Ecto neural progenitor cell (in vitro differentiated cells): Measurements from ENCODE around the gene BPIFB2.
A peak's percentile ranks its signal among the peaks of the same experiment; 100 is the strongest.
"Not testable (repeated sequence)": the region's sequence is repeated elsewhere in the genome, so short reads cannot be mapped to it uniquely, and the experiment has no call there.

ENCODE experiments used
- DNase-seq: peaks from one replicate; pipeline ENCODE4 v3.0.0-alpha.2; 2018; ENCODE audit warnings: low spot score

BPIFB2 gene

GRCh38 chr20:32970115-32970972 lies 37.2 kb upstream of the BPIFB2 start:
- DNase-seq, result peak; percentile 39

DNA sequence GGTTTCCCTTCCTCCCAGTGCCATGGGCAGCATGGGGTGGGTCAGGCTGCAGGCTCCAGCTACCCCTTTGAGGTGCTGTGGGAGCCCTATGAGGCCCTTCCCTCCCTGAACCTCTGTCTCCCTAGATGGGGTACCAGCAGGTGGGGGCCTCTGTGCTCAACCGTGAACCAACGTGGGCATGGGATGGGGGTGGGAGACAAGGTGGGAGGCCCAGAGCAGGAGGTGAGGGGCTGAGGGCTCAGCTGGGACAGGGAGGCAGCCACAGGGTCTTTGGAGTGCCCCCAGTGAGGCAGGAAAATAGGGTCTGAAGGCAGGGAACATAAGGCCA lies 36.6 kb upstream of the BPIFB2 start:
- peak; percentile 32 for DNase-seq

- peak; percentile 49 for DNase-seq
These were observed 35.8 kb upstream of the BPIFB2 start for GRCh38 chr20:32971703-32972161.

DNA sequence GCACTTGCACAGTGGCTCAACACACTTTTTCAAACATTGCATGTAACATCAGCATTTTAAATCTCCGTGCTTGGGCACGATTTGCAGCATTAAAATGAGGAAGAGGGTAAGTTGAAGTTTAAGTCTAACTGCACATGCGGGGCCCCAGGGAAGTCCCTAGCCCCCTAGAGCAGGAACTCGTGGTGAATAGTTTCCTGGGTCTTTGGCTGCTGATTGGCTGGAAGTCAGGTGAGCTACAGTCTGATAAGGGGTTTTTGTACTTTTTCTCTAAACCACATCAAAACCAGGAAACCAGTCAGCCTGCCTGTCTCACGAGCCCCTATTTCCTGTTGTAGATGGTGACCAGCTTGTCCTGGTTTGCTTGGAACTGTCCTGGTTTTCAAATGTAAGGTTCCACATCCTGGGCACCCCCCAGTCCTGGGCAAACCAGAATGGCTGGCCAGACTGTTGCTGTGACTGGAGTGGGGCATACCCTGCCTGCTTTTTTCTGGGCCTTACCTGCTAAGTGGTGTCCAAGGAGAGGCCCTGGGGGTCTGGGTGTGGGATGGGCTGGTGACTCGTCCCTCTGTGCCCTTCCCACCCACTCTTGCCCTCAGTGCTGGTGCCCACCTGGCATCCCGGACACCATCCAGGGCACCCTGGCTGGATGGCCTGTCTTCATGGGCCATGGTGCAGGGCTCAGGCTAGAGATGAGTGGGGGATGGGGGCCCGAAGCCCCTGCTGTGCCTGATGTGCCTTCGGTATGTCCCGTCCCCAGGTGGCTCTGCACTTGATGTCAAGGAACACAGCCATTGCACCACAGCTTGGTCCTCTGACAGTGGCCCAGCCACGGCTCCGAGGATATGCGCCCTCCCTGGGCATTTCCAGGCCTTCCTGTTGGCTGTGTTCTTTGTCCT lies 35.1 kb upstream of the BPIFB2 start:
- peak; percentile 40 for DNase-seq

GRCh38 chr20:32973077-32973717 lies 34.3 kb upstream of the BPIFB2 start:
- peak; percentile 36 for DNase-seq

GRCh38 chr20:32974204-32975064 lies 33.1 kb upstream of the BPIFB2 start:
- peak; percentile 39 for DNase-seq

GRCh38 chr20:32975121-32975520 lies 32.4 kb upstream of the BPIFB2 start:
- not testable (repeated sequence) for DNase-seq

DNA sequence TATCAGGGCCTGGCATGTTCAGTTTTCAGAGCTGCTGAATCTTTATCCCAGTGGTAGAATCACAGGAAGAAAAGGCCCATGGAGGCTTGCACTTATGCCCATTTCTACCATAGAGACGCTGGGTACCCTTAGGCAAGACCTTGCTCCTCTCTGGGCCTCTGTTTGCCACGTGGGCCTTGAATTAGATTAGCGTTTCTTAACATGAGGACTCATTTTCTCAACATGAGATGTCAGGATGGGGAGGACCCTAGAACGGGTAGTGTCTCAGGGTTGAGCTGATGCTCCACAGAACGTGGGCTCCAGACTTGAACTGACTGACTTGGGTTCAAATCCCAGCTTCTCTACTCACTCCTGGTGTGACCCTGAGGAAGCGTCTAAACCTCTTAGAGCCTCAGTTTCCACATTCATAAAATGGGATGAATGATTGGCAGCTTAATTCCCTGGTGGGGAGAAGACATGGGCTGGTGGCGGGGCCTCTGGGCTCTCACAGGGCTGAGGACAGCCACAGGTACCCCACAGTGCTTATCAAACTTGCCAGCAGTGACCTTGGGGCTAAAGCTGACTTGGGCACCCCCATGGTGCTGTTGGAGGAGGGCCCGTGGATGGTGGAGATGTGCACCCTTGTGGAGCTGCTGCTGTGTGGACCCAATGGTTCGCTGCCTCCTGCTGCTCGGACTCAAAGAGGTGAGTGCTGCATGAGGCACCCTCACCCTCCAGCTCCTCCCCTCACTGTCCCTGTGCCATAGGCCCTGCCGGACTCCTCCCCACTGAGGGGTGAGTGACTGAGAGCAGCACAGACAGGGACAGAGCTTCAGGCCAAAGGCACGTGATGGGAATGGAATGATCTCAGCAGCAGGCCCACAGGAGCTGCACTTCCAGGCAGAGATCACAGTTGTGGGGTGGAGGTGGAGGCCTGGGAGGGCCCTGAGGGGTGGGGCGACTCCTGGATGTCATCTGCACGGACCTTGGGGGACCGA lies 31.5 kb upstream of the BPIFB2 start:
- peak; percentile 45 for DNase-seq

DNA sequence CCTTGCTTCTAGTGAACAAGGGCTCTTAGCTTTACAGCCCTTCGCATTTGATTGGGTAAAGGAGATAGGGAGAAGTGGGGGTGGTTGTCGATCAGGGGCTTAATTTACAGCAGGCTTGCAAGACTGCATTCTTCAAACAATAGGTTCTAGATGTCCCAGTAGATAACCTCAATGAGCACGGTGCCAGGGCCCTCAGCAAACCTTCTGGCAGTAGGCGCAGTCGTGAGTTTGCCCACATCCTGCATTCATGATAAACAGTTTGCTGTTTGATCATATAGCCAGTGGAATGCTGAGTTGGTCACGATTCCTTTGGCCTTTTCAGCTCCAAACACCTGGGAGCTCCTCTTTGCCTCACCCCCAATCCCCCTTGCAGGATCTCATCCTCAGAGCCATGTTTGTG lies 30.8 kb upstream of the BPIFB2 start:
- no peak for DNase-seq

DNA sequence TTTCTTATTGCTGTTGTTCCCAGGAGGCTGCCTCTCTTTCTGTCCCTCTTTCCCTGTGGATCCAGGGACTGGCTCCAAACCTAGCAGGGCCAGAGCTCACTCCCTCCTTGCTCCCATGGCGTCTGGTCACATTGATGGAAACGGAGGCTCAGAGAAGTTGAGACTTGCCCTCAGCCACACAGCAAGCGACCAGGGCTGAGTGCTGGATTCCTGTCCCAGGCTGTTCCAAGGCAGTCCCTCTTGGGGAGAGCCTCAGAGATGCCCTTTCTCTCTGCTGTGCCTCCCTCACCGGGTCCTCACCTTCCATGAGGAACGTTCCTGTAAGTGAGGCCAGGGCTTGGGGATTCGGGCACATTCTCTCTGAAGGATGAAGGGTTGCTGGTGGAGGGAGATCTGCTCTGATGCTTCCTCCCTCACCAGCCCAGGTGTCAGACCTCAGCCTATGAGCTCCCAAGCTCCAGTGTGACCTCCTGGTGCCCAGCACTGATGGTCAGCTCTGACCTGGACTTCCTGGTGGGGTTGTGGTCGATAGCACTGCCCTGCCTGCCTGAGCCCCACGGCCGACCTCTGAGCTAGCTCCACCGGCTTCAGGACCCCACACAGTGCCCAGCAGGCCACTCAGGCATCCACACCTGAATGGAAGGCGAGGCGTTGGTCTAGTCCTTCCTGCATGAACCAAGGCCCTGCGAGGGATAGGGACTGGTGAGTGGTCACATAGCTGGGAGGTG lies 30.1 kb upstream of the BPIFB2 start:
- no peak for DNase-seq

- peak; percentile 40 for DNase-seq
These were observed 29.5 kb upstream of the BPIFB2 start for GRCh38 chr20:32978009-32978335.

DNA sequence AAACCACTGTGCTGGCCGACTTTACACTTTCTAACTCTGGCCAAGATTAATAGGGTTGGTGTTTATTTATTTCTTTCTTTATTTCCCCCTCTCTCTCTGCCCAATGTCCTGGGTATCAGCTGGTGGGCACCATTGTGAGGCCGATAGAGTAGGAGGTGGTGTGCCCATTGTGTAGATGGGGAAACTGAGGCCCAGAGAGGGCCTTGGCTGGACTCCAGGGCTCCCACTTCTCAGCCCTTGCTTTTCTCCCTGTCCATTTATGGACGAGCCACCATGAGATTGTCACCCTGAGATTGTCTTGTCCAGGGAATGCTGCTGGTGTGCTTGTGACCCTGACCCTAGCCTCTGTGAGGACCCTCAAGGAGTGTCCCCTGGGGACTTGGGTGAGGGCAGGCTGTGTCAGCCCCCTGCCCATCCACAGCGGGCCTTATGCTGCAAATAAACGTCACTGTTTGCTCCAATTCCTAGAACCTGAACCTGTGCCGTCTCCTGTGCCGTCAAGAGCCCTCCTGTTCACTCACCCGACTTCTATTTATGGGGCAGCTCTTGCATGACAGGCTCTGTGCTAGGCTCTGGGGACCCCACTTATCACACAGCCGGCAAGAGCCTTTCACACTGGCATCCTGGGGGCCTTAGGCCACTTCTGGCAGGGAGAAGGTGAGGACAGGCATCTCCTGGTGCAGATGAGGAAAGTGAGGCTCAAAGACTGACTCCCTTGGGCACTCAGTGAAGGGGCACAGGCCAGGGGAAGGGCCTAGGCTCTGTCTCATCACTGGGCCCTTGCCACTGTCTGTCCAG lies 28.1 kb upstream of the BPIFB2 start:
- no peak for DNase-seq

GRCh38 chr20:32980131-32980941 lies 27.2 kb upstream of the BPIFB2 start:
- no peak for DNase-seq

- DNase-seq, result no peak
These were observed 26.5 kb upstream of the BPIFB2 start for GRCh38 chr20:32980990-32981389.

GRCh38 chr20:32982617-32983458 lies 24.7 kb upstream of the BPIFB2 start:
- no peak for DNase-seq

DNA sequence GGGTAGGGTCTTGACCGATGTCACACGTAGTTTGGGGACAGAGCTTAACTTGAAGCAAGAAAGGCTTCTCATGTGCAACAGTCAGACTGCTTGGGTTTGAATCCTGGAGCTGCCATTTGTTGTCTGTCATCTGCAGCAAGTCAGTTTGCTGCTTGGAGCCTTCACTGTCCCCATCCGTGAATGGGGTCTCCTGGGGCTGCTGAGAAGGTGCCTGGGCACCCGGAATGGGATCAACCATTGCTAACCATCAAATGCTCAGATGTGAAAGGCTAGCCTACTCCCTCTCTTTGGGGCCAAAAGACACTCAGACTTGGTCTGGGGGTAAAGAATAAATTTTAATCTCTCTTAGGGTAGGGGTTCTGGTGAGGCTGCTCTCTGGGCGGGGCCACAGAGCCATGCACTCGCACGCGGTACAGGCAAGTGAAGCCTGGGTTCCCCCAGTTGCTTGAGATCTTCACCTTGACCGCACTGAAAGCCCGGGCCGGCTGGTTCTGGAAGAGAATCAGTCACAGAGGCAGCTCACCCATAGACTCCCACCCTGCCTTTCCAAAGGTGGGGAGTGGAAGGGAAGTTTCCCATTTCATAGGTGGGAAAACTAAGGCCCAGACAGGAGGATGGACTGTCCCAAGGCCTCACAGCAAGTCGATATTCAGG lies 23.9 kb upstream of the BPIFB2 start:
- no peak for DNase-seq

- no peak for DNase-seq
These were observed 23.3 kb upstream of the BPIFB2 start for GRCh38 chr20:32984196-32984595.
